ENCODE measurements around the gene ACAN.

GRCh38 chr15:88810446-88810845, 7.2 kb downstream of the ACAN start:
- TF ChIP-seq, protein P1, sequence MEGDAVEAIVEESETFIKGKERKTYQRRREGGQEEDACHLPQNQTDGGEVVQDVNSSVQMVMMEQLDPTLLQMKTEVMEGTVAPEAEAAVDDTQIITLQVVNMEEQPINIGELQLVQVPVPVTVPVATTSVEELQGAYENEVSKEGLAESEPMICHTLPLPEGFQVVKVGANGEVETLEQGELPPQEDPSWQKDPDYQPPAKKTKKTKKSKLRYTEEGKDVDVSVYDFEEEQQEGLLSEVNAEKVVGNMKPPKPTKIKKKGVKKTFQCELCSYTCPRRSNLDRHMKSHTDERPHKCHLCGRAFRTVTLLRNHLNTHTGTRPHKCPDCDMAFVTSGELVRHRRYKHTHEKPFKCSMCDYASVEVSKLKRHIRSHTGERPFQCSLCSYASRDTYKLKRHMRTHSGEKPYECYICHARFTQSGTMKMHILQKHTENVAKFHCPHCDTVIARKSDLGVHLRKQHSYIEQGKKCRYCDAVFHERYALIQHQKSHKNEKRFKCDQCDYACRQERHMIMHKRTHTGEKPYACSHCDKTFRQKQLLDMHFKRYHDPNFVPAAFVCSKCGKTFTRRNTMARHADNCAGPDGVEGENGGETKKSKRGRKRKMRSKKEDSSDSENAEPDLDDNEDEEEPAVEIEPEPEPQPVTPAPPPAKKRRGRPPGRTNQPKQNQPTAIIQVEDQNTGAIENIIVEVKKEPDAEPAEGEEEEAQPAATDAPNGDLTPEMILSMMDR (IDR thresholded peaks at IDR 0.05) = no peak
- no peak for TF ChIP-seq MAX (CRISPR knock-in tag; IDR thresholded peaks at IDR 0.05)

Measured in WTC11 (cell line).